HG03460 (cell line): ENCODE results near the gene VKORC1.
A peak's percentile ranks its signal among the peaks of the same experiment; 100 is the strongest.
"Not testable (repeated sequence)": the region's sequence is repeated elsewhere in the genome, so short reads cannot be mapped to it uniquely, and the experiment has no call there.

Experiments used
- ATAC-seq: cut with Tn5 transposase; IDR thresholded peaks from one replicate; pipeline ENCODE4 v1.9.1; 2021; ENCODE audit not compliant: unreplicated experiment

VKORC1 gene

DNA sequence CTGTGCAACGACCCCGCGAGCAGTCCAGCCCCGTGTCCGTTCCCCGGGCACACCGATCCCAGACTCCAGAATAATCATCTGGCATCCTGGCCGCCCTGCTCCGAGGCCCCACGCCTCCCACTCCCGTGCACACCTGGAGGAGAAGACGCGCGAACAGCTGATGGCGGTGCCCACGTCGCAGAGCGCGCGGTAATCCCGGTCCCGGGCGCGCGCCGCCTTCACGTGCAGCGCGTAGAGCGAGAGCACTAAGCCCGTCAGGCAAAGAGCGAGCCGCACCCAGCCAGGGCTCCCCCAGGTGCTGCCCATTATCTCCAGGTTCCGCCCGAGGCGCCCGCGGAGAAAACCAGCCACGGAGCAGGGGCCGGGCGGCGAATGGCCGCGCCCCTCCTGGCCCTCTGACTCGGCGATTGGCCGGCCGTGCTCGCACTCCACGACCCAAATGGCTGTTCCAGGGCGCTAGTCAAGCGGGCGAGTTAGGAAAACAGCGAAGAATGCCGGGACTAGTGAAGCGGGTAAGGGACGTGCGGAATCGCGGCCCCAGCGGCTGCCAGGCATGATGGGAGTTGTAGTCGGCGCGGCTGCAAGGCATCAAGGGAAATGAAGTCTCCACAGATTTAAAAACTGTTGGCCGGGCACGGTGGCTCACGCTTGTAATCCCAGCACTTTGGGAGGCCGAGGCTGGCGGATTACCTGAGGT lies at the start of gene VKORC1:
Gene VKORC1, minus strand, starts transcription at position 374 of the 697 bp plus-strand sequence. Its CDS starts 68 bp downstream, at position 306.
- ATAC-seq: peak; percentile 87

DNA sequence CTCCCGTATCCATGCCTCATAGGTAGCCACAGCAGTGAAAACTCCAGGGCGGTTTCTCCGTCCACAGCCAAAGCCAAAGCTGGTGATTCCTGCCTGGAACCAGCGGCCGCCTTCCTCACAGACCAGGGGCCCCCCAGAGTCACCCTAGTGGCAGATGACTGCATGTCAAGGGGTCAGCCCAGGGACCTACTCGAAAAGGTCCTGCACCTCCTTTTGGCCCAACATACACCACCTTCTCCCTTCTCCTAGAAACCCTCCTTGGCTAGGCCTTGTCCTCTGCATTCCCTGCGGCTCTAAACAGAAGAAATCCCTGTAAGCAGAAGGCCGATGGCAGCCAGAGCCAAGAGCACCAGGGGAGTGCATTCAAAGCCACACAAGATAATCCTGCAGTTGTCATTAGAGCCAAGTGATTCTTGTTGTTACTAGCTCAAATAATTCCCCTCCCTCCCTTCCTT lies 49.1 kb upstream of the VKORC1 start:
- ATAC-seq: no peak

DNA sequence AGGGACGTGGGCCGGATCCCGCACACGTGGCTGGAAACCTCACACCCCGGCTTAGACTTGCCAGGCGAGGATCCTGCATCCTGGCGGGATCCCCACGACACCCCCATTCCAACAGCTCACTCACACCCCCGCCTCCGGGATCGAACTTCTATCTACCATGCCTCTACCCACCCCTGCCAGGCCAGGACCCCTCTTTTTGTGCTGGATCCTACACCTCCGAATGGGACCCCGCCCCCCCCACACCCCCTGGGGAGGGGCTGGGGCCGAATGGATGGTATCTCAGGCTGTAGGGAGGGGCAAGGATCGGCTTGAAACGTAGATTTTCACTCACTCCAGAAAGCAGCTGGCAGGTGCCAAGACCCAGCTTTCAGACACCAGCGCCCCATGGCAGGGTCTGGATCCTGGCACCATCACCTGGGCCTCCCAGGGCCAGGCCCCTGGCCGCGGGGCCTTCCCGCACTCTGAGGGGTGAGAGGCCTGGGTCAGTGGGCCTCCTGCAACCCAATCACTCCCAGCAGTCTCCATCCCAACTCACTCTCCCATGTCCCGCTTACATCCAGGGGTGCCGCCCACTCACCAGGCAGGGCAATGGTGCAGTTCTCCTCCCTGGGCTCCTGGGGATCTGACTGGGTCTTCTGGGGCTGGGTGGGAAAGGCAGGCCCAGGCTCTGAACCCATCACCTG lies 48.6 kb upstream of the VKORC1 start:
- no peak for ATAC-seq

DNA sequence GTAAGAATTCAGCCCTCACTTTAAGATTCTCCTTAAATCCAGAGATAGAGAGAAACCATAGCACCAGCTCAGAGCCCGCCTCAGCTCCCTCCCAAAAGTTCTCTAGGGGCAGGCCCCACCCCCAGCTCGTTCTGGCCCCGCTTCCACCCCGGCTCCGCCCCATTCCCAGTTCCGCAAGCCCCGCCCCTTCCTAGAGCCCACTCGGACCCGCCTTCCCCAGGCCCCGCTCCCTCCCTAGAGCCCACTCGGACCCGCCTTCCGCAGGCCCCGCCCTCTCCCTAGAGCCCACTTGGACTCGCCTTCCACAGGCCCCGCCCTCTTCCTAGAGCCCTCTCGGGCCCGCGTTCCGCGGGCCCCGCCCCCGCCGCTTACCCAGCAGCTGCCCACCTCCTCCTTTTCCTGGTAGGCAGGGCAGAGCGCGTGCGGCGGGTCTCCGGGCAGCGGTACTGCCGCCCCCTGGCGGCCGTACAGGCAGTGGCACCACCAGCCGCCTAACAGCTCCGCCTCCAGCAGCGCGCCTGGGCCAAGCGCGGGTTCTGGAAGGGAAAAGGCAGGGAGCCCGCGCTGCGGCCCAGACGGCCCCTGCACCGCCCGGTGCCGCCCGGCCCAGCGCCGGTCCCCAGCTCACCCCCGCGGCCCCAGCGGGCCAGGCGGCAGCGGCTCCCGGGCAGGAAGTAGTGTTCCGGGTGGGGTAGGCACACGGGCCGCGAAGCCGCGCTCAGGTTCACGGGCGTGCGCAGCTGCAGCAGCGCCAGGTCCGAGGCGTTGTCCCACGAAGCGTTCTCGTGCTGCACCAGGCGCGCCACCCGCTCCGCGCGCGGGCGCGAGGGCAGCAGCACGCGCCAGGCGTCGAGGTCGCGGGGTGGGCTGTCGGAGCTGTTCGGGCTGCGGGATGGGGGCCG lies 47.8 kb upstream of the VKORC1 start:
- ATAC-seq: peak; percentile 86

DNA sequence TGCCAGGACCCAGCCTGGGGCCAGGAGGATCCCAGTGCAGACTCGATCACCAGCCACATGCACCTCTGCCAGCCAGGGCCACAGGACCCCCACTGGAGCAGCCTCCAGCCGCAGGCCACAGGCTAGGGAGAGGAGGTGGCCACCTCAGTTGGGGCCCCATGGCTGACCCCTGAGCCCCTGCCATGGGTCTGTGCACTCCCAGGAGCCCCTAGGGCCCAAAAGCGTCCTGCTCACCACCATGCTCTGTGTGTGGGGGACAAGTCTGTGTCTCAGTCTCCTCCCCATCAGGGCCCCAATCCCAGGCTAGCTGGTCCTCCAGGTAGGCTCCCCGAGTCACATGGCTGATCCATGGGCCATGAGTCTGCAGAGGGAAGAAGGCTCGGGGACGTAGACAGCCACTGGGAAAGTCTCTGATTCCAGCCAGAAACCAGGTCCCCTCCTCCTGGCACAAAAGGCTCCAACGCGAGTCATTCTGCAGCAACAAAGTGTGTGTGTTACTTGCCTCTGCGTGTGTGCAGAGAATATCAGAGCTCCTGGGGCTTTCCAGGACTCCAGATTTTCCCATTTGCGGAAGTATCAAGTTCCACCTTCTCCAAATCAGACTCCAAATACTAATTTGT lies 47.0 kb upstream of the VKORC1 start:
- ATAC-seq: peak; percentile 10

DNA sequence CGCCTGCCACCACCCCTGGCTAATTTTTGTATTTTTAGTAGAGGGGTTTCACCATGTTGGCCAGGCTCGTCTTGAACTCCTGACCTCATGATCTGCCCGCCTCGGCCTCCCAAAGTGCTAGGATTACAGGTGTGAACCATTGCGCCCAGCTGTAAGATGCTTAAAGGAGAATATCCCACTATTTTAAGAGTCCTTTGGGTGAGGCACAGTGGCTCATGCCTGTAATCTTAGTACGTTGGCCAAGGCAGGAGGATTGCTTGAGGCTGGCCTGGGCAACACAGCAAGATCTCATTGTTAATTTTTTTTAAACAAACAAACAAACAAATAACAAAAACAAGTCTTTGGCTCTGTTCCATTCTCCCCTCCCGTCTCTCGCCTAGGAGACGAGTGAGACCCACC lies 46.5 kb upstream of the VKORC1 start:
- not testable (repeated sequence) for ATAC-seq

DNA sequence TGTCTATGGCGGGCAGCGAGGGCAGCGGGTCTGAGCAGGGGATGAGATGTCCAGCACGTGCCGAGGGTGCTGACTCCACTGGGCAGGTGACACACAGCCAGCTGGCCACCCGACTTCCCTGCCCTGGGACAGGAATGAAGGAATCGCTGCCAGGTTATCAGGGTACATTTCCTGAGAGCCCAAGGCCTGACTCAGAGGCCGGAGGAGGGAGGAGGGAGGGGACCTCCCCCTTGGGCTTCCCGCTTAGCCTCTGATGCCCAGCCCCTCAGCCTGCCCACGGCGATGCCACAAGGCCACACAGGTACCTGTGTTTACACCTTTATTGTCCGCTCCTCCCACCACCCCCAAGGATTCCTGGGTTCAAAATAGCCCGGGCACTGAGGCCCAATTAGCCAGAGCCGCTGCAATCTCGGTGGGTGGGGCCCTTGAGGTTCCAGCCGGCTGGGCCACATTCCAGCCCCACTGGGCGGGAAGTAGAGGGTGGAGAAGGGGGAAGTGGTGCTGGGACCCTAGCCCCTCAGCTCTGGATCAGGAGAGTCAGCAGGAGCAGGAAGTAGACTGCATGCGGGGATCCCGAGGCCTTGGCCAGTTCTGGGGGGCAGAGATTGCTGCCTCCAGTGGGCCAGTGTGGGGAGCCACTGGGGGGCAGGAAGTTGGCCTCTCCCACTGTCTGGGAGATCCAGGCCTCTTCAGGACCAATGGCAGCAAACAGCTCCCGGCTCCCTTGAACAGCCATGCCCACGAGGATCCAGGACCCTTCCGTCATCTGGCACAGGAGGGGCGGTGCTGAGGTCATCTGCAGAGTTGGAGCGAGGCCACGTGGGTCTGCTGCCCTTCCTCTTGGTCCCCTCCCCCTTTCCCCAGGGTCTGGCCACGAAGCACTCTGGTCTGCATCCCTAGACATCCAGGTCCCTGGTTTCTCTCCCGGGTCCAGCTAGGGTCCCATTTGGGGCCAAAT lies 44.3 kb upstream of the VKORC1 start:
- no peak for ATAC-seq

DNA sequence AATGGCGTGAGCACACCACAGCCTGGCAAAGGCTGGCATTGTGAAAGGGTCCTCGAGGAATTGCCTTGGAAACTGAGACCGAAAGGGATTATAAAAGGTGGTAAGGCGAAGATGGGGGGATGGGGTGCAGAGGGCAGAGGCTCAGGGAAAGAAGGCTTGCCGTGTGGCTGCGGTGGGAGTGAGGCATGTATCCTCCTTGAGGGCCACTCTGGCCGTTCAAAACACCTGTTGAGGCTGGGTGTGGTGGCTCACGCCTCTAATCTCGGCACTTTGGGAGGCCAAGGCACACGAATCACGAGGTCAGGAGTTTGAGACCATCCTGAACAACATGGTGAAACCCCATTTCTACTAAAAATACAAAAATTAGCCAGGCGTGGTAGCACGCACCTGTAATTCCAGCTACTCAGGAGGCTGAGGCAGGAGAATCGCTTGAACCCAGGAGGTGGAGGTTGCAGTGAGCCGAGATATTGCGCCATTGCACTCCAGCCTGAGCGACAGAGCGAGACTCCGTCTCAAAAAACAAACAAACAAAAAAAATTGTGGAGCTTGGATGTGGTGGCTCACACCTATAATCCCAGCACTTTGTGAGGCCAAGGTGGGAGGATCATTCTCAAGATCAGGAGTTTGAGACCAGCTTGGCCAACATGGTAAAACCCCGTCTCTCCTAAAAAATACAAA lies 42.4 kb upstream of the VKORC1 start:
- ATAC-seq: not testable (repeated sequence)

DNA sequence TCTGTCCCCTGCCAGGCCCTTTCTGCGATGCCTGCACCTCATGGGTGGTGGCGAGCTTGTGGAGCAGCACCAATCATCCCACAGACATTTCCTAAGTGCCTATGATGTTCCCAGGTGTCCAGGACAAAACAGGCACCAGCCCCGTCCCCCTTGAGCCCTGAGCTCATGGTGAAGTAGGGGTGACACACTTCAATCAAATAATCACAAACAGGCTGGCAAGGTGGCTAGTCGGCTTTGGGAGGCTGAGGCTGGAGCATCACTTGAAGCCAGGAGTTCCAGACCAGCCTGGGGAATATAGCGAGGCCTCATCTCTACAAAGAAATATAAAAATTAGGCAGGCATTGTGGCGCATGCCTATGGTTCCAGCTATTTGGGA lies 41.7 kb upstream of the VKORC1 start:
- ATAC-seq: no peak

DNA sequence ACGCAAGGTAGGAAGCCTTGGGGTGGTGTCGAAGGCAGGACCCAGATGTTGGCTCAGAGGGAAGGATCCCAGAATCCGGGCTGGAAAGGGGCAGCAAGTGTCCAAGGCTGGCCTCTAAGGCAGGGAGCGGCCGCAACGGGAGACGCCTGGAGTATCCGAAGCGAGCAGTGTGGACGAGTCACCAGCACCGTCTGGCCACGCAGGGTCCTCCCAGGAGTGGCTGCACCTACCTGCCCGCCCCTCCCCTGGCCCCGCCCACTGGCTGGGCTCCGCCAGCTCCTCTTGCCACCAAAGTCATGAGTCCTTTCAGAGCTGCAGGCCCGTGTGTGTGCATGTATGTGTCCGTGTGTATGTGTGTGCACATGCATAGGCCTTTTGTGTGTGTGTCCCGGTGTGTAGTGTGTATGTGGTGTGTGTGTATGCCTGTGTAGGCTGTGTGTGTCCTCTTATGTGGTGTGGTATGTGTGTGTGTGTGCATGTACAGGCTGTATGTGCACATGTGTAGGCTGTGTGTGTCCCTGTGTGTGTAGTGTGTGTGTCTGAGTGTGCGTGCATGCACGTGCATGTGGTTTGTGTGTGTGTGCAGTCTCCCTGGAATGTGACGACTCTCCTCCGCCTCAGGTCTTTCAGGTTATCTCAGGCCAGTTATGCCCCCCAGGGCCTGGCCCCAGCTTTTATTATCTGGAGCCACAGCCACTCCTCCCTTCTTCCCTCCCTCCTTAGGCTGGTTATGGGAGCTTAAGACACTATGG lies 41.1 kb upstream of the VKORC1 start, which contains the start of gene PRSS8:
Gene PRSS8, minus strand, starts transcription at position 193 of the 752 bp plus-strand sequence. CDS start 229 bp downstream, outside the sequence.
- ATAC-seq: no peak

DNA sequence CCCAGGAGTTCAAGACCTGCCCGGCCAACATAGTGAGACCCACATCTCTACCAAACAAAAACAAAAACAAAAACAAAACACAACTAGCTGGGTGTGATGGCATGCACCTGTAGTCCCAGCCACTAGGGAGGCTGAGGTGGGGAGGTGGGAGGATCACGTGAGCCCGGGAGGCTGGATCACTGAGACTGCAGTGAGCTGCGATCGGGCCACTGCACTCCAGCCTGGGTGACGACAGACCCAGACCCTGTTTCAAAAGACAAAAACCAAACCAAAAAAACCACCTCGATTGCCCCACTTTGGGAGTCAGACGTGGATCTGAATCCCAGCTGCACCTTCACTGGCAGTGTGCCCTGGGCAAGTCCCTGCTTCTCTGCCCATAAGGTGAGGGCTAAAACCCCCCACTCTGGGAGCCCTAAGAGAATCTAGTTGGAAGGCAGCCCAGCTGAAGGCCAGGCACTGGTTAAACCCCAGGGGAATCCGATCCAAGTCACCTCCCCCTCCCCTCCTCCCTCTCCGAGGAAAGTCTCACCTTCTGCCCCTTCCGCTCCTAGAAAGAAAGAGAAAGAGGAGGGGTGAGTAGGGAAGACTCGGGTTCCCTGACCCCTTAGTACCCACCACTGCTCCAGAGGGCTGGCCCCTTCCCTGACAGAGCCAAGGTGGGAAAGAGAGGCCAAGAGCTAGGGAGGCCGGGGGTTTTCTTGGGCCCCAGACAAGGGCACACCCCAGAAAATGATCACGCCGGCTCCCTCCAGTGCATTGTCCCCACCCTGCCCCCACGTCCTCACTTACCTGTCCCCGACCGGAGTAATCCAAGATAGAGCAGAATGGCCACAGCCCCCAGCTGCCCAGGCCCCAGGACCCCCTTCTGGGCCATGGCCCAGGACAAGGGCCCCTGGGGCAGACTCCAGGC lies 40.3 kb upstream of the VKORC1 start:
- ATAC-seq: no peak

DNA sequence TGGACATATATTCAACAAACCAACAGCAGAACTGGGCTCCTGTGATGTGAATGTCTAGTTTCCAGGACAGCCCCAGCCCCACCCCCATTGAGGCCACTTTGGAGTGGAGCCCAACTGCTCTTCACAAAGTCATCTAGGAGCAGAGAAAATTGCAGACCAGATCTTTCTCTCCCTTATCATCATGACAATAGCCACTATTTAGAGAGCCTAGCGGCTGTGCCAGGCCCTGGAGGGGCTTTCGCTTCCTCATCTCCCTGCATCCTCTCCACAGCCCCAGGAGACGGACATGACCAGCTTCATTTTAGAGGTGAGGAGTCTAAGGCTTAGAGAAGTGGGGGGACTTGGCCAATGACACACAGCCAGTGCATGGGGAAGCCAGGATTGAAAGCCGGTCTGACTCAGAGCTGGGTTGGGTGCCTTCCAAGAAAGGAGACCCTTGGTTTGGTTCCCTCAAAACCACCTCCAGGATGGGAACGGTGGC lies 39.5 kb upstream of the VKORC1 start:
- ATAC-seq: no peak

DNA sequence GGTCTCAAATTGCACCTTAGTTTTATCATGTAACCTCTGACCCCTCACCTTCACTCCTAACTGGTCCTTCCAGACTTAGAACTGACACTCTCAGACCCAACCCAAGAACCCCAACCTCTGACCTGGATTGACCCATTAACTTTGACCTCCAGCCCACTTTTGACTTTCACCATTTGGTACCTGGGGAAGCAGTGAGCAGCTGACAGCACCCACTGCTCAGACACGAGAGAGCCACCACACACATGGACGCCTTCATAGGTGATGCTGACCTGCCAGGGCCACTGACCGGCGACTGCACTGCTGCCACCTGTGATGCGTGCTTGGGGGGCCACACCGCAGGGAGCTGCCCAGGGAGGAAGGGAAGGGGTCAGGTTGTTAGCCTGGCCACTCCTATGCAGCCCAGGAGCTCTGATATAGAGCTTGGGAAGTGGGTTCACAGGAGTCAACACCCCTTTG lies 38.5 kb upstream of the VKORC1 start:
- no peak for ATAC-seq

DNA sequence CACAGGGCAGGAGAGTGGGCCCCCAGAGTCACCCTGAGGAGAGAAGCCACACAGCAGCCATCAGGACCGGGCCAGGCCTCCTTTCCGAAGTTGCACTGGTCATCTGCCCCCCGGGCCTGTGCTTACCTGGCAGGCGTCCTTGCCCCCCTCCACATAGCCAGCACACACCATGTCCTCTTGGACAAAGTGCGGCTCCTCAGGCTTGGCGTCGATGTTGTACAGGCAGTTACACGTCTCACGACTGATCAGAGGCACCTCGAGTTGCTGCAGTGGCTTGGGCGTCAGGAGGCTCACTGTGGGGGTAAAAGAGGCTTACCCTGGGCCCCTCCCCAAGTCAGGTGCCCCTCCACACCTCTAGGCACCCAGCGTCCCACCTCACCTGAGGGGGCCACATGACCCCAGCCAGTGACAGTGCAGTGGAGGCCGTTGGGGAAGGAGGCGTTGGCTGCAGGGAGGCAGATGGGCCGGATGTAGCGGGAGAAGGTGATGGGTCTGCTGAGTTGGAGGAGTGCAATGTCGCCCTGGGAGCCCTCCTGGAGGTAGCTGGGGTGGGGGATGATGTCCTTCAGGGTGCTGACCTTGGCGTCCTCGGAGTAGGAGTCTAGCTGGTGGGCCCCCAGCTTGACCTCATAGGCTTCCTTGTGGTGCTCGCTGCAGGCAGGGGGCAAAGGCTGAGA lies 37.8 kb upstream of the VKORC1 start:
- ATAC-seq: no peak

DNA sequence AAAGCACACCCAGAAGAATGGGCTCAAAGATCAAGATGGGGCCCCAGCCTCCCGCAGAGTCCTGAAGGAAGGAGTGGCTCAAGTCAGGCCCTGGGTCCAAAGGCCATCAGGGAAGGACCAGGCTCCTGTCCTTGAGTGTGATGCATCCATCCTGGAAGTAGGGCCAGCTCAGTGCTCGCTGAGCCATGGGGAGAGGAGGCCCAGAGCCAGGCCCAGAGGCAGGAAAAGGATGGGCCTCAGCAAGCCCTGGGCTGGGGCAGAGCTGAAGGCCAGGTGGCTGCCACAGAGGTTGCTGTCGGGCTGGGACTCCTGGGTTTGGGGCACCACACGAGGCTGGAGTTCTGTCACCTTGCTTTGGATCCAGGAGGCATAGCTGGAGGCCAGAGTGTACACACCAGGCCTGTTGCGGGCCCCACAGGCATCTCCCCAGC lies 37.3 kb upstream of the VKORC1 start:
- ATAC-seq: no peak

DNA sequence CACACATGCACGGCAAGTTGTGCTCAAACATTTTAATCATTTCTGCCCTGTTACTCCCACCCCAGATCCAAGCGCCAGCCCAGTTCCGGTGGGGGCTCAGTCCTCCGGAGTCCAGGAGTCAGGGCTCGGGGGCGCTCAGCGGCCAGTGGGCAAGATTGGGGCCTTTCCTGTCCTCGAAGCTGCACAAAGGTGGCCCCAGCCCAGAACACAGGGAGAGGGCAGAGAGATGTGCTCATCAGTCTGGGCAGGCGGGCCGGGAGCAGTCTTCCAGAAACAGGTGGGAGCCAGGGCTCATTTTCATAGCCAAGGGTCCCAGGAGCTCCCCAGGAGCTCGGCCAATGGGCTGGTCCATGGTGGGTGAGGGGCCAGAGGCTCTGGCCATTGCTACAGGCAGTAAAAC lies 36.8 kb upstream of the VKORC1 start:
- no peak for ATAC-seq

DNA sequence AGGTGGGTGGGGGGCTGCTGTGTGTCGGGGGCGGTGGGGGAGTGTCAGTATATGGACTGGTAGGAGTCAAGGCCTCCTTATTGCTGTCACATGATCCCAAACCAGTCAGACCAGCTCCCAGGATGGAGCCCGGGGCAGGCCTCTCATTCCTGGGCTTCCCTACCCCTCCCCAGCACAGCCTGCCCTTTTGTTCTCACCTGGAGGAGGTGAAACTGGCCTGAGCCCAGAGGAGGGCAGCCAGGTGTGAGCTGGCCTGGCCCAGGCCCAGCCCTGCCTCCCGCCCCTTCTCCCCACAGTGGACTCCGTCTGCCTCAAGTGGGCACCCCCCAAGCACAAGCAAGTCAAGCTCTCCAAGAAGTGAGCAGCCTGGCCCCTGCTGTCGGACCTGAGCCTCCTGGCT lies 36.3 kb upstream of the VKORC1 start:
- no peak for ATAC-seq
